OCI-M2 (cell line): ENCODE results near the gene GRIFIN.
"Not testable (repeated sequence)": the region's sequence is repeated elsewhere in the genome, so short reads cannot be mapped to it uniquely, and the experiment has no call there.

ENCODE experiments used
- DNase-seq: peaks from one replicate; lab custom pipeline; 2025; ENCODE audit not compliant: unreplicated experiment; lab: John Stamatoyannopoulos, UW

Gene GRIFIN

GRCh38 chr7:2479276-2480069 is 3.3 kb upstream of the GRIFIN start:
- DNase-seq: no peak

- DNase-seq: no peak
Observed at GRCh38 chr7:2478800-2479199, 2.6 kb upstream of the GRIFIN start.

GRCh38 chr7:2478399-2478785 is 2.2 kb upstream of the GRIFIN start:
- no peak for DNase-seq

GRCh38 chr7:2477447-2478398 is 1.5 kb upstream of the GRIFIN start:
- DNase-seq: no peak

GRCh38 chr7:2476776-2477446 is 713 bp upstream of the GRIFIN start:
- no peak for DNase-seq

GRCh38 chr7:2475678-2476015 is 551 bp downstream of the GRIFIN start:
- no peak for DNase-seq

GRCh38 chr7:2474813-2475677 is 1.2 kb downstream of the GRIFIN start:
- no peak for DNase-seq

GRCh38 chr7:2474224-2474623 is 2.0 kb downstream of the GRIFIN start:
- no peak for DNase-seq

GRCh38 chr7:2473496-2474180 is 2.6 kb downstream of the GRIFIN start:
- no peak for DNase-seq

GRCh38 chr7:2472739-2473138 is 3.5 kb downstream of the GRIFIN start:
- DNase-seq: no peak

- DNase-seq: no peak
Observed at GRCh38 chr7:2471396-2471795, 4.8 kb downstream of the GRIFIN start.

GRCh38 chr7:2471022-2471329 is 5.2 kb downstream of the GRIFIN start:
- no peak for DNase-seq

- no peak for DNase-seq
Observed at GRCh38 chr7:2470204-2471021, 5.8 kb downstream of the GRIFIN start.

GRCh38 chr7:2469460-2470203 is 6.6 kb downstream of the GRIFIN start:
- DNase-seq: not testable (repeated sequence)

- no peak for DNase-seq
Observed at GRCh38 chr7:2468227-2468626, 8.0 kb downstream of the GRIFIN start.

- no peak for DNase-seq
Observed at GRCh38 chr7:2466675-2467074, 9.5 kb downstream of the GRIFIN start.

- DNase-seq: no peak
Observed at GRCh38 chr7:2465928-2466327, 10.3 kb downstream of the GRIFIN start.

- no peak for DNase-seq
Observed at GRCh38 chr7:2462731-2463130, 13.5 kb downstream of the GRIFIN start.
